NB4 (cell line): ENCODE measurements around the gene AP4E1.
"Not testable (repeated sequence)": the region's sequence is repeated elsewhere in the genome, so short reads cannot be mapped to it uniquely, and the experiment has no call there.

Experiments
- DNase-seq: peaks from one replicate; pipeline ENCODE4 v3.0.0; 2010; ENCODE audit warnings: low read depth
- H3K4me3 ChIP-seq: one replicate; pipeline ENCODE4 v1.5.1; 2011; ENCODE audit warnings: mild to moderate bottlenecking, low read depth, low read length, moderate library complexity
- CTCF ChIP-seq: IDR thresholded peaks from one replicate; pipeline ENCODE4 v1.5.1; 2012; ENCODE audit warnings: low read depth, low read length
- MAX ChIP-seq: IDR thresholded peaks from 2 replicates; pipeline ENCODE4 v1.6.1; 2011; ENCODE audit warnings: low read depth, low read length
- MYC ChIP-seq: IDR thresholded peaks from 2 replicates; pipeline ENCODE4 v1.6.1; 2011; ENCODE audit warnings: low read depth, low read length
- POLR2A ChIP-seq: IDR thresholded peaks from 2 replicates; pipeline ENCODE4 v1.6.1; 2011; ENCODE audit warnings: mild to moderate bottlenecking; ENCODE audit not compliant: insufficient read length; ENCODE audit errors: extremely low read depth

The AP4E1 gene

GRCh38 chr15:50938525-50938924, 30.0 kb downstream of the AP4E1 start:
- no peak for TF ChIP-seq CTCF
- no peak for TF ChIP-seq MAX
- TF ChIP-seq POLR2A, result no peak
- no peak for TF ChIP-seq MYC
- H3K4me3 ChIP-seq, result no peak overlapping the region
- no peak for DNase-seq

GRCh38 chr15:50939911-50940310, 31.4 kb downstream of the AP4E1 start:
- TF ChIP-seq CTCF (no peak), MAX (no peak), MYC (no peak), POLR2A (no peak)
- no peak overlapping the region for H3K4me3 ChIP-seq
- DNase-seq, result no peak

GRCh38 chr15:50940506-50940905, 32.0 kb downstream of the AP4E1 start:
- DNase-seq, result no peak
- TF ChIP-seq POLR2A (no peak), MYC (no peak), CTCF (no peak), MAX (no peak)
- no peak overlapping the region for H3K4me3 ChIP-seq

- no peak overlapping the region for H3K4me3 ChIP-seq
- no peak for TF ChIP-seq CTCF
- TF ChIP-seq MAX, result no peak
- TF ChIP-seq MYC, result no peak
- TF ChIP-seq POLR2A, result no peak
- DNase-seq, result no peak
Measured at GRCh38 chr15:50943638-50944037, 35.2 kb downstream of the AP4E1 start.

GRCh38 chr15:50944672-50945071, 36.2 kb downstream of the AP4E1 start:
- no peak overlapping the region for H3K4me3 ChIP-seq
- no peak for DNase-seq
- no peak for TF ChIP-seq MYC
- no peak for TF ChIP-seq CTCF
- no peak for TF ChIP-seq MAX
- TF ChIP-seq POLR2A, result no peak

GRCh38 chr15:50945725-50946124, 37.2 kb downstream of the AP4E1 start:
- DNase-seq, result no peak
- TF ChIP-seq POLR2A (no peak), MYC (no peak), CTCF (no peak), MAX (no peak)
- H3K4me3 ChIP-seq, result no peak overlapping the region

- H3K4me3 ChIP-seq, DNase-seq: not testable (repeated sequence)
Measured at GRCh38 chr15:50950745-50951144, 42.3 kb downstream of the AP4E1 start.
